HG03280 (cell line): ENCODE data around the gene TAS1R2.
"Not testable (repeated sequence)": the region's sequence is repeated elsewhere in the genome, so short reads cannot be mapped to it uniquely, and the experiment has no call there.

Source experiments
- ATAC-seq: cut with Tn5 transposase; IDR thresholded peaks from one replicate; pipeline ENCODE4 v1.9.1; 2021; ENCODE audit warnings: mild to moderate bottlenecking, moderate library complexity; ENCODE audit not compliant: unreplicated experiment

TAS1R2 gene

DNA sequence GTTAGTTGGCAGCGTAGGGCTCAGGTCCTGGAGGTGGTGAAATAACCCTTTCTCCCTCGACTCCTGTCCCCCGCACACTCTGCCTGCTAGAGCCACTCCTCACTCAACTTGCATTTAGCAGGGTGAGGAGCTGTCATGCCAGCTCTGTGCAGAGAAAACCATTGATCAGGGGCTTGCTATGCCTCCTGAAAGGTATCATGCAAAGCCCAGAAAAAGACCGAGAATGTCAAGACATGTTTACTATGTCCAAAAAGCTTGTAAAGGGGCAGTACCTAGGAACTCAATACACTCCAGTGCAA, 24.9 kb upstream of the TAS1R2 start:
- ATAC-seq = no peak

- ATAC-seq = no peak
Observed at GRCh38 chr1:18883636-18884418, 24.4 kb upstream of the TAS1R2 start.

- ATAC-seq = no peak
Observed at GRCh38 chr1:18883079-18883478, 23.6 kb upstream of the TAS1R2 start.

DNA sequence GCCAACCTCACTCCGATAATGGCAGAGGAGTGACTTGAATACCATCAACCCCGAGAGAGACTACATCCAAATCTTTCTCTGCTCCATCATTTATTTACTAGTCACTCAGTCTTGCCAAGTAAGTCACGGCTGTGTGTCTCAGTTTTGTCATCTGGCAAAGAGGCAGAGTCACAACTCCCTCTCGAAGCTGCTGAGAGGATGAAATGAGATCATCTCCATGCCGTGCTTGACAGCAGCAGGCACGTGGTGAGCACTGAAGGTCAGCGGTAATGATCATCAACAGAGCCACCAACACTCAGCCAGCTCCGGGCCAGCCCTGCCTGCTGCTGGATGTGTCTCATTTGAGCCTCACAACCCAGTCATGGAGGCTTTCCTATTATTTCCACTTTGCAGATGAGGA, 23.0 kb upstream of the TAS1R2 start:
- no peak for ATAC-seq

GRCh38 chr1:18881642-18882431, 22.4 kb upstream of the TAS1R2 start:
- ATAC-seq = no peak

DNA sequence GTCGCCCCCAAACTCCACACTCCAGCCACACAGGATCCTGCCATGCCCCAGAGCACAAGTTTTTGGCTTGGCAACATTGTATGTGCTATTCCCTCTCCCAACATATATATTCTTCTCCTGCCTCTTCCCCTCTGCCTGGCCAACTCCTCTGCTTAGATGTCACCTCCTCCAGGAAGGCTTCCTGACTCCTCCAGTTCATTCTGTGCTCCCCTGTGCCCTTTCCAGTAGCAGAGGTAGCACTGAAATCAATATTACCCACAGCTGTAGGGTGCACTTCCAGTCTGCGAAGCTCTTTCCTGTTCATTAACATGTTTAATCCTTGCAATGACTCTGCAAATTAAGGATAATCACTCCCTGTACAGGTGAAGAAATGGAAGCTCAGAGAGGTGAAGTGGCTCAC, 21.7 kb upstream of the TAS1R2 start:
- no peak for ATAC-seq

- no peak for ATAC-seq
Observed at GRCh38 chr1:18880585-18880984, 21.1 kb upstream of the TAS1R2 start.

DNA sequence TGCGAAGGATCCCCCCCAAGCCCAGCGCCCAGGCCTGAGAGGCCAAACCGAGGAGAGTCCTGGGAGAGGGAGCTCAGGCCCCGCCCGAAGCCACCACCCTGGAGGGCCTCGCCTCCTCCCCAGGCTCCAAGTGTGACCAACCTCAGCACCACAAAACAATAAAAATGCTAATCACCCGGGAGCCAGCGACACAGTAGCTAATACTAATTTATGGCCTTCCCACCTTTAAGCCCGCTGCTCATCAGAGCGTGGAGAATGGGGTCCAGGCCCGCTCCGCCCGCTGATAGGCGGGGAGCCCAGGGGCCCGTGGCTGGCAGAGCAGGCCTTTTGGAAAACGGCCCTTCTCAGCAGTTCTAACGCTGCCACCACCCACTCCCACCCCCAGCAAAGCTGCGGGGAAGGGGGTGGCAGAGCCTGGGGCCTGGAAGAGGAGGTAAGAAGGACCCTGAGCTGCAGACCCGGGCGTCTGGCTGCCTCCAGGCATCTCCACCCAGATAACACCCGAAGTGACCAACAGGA, 20.4 kb upstream of the TAS1R2 start:
- ATAC-seq = no peak

GRCh38 chr1:18879215-18879790, 19.8 kb upstream of the TAS1R2 start:
- no peak for ATAC-seq

DNA sequence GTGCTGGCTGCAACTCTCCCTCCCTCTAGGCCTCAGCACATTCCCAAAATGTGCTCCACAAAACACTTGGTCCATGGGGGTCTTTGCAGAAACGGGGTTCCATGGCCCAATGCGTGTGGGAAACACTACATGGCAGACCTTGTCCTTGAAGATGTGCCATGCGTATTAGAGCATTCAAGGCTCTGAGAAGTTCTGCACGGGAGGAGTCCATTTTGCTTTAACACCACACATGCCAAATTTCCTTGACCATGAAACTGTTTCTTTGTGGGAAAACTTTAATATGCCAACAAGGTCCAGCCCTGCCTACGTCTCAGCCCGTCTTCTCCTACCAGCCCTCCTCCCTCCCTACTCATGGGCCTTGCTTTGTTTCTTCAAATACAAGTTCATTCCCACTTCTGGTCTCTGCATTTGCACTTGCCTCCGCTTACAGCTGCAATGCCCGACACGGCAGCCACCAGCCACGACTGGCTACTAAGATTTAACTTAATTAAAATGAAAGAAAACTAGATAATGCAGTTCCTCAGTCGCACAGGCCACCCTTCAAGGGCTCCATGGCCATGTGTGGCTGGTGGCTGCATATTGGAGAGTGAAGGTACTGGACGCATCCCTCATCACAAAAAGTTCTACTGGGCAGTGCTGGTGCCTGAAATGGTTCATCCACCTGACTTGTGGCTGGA, 19.2 kb upstream of the TAS1R2 start:
- no peak for ATAC-seq

- no peak for ATAC-seq
Observed at GRCh38 chr1:18877282-18877681, 17.8 kb upstream of the TAS1R2 start.

DNA sequence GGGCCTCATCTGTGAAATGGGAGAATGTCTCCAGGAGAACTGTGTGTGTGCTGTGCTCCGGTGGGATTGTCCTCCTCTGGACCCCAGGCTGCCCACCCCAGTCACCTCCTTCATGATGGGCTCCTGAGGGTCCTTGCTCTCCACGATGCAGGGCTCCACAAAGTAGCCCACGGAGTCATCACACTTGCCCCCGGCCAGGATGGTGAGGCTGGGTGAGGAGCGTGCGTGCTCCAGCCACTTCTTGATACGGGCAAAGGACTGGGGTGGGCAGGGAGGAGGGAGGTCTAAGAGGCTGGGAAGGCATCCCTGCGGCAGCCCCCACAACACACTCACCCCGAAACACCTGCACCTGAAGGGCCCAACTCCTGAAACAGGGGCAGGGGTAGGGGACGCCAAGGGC, 16.8 kb upstream of the TAS1R2 start:
- ATAC-seq = no peak

GRCh38 chr1:18875796-18876128, 16.3 kb upstream of the TAS1R2 start:
- no peak for ATAC-seq

DNA sequence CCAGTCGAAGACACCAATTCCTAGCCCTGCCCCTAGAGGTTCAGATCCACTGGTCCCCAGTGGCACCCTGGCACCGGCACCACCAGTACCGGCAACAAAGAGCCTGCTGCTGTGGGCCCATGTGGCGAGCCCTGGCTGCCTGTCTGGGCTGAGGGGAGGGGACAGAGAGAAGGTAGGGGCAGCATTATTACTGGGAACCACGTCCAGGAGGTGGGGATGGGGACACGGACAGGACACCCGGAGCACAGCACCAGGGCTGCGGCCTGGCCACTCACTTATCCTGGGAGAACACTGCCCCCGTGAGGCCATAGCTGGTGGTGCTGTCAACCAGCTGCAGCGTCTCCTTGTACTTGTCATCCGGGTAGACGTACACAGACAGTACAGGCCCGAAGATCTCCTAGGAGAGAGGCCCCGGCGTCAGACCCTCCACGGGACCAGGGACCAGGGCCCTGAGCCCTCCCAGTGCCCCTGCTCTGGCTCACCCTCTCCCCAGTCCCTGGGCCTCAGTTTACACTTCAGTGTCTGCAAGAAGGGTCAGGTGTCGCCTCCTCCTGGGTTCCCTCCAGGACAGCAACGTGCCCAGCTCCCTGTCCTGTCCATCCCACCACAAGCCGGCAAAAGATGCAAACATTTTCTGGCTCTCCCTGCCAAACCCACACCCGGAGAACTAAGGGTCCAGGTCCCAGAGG, 15.8 kb upstream of the TAS1R2 start:
- no peak for ATAC-seq

GRCh38 chr1:18874600-18874999, 15.1 kb upstream of the TAS1R2 start:
- ATAC-seq = no peak

DNA sequence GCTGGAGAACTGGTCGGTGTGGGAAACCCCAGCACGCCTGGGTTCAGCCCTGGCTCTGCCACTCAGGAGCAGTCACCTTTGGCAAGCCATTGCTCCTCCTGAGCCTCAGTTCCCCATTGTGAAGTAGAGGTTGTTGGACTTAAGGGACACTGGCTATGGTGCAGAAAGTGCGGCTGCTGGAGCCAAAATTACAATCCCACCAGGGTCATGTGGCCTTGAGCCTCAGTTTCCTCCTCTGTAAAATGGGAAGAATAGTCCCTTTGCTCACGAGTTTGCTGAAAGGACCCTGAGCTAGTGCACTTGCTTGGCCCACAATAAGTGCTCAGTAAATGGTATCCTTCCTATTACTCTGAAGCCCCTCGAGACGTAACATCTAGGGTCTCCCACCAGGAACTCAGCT, 14.6 kb upstream of the TAS1R2 start:
- no peak for ATAC-seq

GRCh38 chr1:18872071-18872611, 12.7 kb upstream of the TAS1R2 start:
- ATAC-seq = no peak

DNA sequence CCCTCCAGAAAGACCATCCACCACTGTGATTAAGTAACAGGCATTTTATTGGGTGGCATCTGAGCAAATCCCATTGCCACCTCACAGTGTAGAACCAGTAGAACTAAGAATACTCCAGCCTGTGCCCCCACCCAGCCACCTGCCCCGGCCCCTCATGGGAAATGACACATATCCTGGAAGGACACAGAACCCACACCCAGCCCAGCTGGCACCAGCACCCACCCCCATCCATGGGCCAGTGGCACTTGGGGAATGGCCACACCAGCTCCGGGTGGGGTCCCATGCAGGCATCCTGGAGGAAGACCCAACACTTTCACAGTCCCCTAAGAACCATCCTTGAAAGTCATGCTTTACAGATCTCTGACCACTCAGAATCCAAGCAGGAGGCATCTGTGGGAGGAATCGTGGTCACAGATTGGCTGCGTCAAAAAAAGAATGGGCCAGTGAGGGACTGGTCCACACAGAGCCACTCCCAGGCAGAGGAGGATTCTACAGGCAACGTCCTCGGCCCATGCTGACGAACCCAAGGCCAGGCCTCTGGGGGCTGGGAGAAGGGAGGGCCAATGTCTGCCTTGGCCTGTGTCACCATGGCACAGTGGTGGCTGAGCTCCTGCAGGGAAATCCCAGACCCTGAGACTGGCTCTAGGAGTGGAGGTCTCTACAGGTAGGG, 12.1 kb upstream of the TAS1R2 start:
- no peak for ATAC-seq

DNA sequence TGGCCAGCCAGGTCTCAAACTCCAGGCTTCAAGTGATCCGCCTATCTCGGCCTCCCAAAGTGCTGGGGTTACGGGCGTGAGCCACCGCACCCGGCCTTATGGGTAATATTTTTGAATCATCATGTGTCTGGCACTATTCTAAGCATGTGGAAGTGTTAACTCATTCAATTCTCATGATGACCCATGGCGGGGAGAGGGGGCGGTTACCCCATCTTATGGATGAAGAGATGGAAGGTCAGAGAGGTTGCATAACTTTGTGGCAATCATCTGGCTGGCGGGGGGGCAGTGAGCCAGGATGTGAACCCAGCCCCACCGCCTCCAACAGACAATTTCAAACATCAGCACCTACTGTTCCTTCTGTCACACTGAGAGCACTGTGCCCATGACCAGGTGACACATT, 11.5 kb upstream of the TAS1R2 start:
- no peak for ATAC-seq

GRCh38 chr1:18870595-18870865, 11.1 kb upstream of the TAS1R2 start:
- not testable (repeated sequence) for ATAC-seq
